Measurements from ENCODE around the gene NANOGP8.

The NANOGP8 gene

DNA sequence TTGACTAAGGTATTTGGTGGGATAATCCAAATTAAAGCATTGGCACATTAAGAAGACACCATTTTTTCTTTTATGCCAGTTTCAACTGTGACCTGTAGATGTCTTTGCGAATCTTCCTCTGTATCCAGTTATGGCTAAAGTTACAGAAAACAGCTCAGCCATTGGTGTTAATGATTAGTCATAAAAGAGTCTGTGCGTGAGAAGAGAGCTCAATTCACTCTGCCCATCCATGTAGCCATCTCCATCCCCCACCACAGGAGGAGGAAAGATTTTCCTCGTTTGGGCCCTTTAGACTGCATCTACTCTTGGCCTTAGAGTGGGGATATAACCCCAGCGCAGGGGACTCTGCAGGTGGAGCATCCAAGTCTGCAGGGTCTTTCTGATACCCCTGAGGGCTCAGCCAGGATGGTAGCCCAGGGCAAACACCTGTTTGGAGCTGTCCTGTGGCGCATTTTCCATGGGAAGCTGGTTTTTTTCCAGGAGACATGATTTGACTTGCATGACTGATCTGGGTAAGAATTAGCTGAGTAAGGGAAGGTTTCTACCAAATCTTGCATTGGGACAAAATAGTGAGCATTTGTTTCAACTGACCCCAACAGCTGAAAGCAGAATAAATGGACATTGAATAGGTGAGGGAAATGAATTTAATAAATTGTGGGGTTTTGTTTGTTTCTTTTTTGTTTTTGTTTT is 29.5 kb downstream of the NANOGP8 start:
- DNase-seq, result no peak

DNA sequence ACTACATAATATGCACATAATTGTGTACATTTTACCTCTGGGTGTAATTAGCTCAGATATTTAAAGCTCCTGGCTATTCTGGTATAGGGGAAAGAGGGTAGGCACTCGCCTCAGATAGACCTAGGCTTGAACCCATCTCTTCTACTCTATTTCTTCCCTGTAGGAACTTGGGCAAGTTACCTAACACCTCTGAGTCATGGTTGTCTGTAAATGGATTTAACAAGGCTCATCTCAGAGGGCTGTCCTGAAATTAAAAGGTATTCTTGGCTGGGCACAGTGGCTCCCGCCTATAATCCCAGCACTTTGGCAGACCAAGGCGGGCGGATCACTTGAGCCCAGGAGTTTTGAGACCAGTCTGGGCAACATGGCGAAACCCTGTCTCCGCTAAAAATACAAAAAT is 30.7 kb downstream of the NANOGP8 start:
- no peak for DNase-seq

DNA sequence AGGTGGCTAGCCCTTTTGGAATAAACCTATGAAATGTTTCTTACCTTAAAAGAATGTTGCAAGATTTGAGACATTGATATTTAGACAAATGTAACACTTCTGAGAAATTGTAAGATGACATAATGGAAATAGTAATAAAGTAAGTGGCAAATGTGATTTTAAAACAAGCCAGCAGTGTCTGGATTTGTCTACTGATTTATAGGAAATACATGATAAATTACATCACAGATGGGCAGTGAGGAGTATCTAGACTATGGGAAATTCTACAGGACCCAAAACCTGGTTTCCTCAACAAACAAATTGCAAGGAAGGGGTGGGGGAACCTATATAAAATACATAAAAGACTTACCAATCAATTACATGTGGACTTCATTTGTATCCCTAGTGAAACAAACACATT is 37.1 kb downstream of the NANOGP8 start:
- no peak for DNase-seq

DNA sequence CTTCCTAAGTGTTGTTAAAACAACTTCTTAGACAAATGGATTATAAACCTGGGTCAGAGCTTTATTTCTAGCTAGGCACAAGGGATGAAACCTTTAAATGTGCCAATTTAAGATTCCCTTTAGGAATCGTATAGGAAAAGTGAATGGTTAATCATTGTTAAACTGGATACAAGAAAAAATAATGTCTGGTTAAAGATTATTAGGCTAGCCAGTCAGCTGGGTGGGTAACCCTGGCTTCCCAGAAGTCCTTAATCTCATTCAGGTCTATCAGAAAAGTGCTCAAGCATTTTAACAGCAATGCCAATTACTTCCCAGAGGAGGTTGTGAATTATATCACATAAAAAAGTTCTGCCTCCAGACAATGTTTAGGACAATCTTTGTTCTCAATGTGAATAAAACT is 37.6 kb downstream of the NANOGP8 start:
- DNase-seq, result no peak

DNA sequence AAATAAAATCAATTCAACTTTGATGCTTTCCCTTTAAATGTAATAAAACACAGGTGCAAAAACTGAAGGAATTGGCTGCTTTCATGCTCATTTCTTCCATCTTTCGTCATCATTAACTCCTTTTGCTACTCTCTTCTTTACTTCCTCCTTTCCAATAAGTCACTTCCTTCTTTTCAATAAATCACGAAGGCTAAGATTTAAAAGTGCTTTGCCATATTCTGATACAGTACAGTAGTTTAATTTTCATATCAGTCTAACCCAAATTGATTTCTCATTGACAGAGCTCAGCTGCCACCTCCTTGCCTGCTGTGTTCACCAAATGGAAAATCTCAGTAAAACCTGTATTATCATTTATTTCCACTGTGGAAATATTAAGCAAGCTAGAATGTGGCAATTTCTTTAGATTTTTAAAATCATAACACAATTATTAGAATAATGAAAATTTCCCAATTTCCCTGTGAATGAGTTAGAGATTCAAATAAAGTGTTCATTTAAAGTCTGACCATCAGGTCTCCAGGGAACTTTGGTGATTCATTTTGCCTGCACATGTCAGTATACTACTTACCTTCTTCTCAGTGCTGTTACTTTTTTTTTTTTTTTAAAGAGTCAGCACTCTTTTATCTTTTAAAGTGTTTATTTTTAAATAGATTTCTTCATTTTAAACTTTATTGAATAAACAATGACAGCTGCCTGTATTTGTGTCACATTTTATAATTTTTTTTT is 41.6 kb downstream of the NANOGP8 start:
- DNase-seq, result no peak

DNA sequence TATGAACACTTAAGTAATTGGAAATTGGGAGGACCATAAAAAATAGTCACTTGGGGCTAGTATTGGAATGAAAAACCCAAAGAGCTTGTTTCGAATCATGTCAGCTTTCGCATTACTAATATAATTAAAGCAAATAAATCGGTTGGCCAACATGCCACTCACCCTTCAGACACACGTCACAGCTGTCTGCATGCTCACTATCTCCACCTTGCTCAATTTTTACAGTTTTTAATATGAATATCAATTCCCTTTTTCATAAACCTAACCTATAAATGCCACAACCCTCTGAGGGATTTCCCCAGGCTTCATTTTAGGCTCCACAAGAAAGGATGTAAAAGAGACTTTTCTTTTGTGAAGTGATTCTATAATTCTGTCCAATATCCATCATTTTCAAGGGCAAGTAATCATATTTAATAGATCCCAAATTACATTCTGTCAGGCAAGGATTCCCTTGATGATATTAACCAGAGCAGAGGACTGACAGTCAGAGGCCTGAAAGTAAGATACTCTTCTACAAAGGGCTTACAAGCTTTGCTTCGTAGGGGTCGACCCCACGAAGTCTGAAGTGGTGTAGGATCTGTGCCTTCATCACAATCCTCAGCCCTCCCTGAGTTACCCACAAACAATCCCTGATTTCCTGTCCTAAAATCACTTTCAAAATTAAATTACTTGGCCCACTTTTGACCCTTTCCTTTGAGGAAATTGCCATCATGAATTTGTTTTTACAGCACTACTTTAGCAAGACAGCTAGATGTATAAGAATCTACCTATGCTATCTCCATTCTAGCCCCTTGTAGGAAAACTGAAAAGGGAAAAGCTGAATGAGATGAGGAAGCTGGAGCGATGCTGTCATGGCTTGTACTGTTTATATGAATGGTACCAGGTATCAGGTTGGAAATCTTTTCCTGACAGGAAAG is 44.5 kb downstream of the NANOGP8 start:
- DNase-seq, result no peak

DNA sequence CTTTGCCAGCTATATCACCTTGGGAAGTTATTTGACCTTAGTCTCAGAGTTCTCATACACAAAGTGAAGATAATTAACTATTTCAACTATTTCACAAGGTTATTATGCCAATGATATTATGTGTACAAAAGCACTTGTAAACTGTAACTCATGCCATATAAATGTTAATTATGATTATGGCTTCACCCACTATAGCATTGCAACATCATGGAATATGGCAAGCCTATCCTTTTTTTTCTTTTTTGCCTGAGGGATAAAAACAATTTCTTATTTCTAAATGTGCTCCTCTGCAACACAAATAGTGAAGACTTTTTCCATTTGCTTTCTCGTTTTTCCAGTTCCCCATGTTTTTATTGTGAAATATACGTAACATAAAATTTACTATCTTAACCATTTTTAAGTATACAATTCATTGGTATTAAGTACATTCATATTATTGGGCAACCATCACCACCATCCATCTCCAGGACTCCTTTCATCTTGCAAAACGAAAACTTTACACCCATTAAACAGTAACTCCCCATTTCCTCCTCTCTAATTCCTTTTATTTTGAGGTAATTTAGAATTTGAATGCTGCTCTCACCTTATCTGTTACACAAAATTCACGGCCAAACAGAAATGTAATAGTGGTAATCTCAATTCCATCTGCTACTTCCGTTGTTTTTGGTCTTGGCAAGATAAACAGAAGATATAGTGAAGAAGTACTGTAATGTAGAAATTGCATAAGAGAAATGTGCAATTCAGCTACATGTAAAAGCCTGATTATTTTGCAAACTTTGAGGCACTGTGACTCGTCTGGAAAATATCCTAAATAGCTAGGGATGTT is 46.3 kb downstream of the NANOGP8 start:
- no peak for DNase-seq
